HK-2 (cell line): Measurements from ENCODE around the gene C16orf90.
A peak's percentile ranks its signal among the peaks of the same experiment; 100 is the strongest.

Experiments used
- DNase-seq: peaks from one replicate; pipeline ENCODE4 v3.0.0-alpha.2; 2018; ENCODE audit not compliant: unreplicated experiment

C16orf90 gene

GRCh38 chr16:3495176-3495575, at the start of gene C16orf90:
C16orf90 (minus strand) TSS chr16:3495489; CDS start chr16:3495421, 68 bp downstream.
- no peak for DNase-seq

- no peak for DNase-seq
Measured at GRCh38 chr16:3542601-3543373, 47.5 kb upstream of the C16orf90 start.

- no peak for DNase-seq
Measured at GRCh38 chr16:3541527-3542155, 46.4 kb upstream of the C16orf90 start.

- no peak for DNase-seq
Measured at GRCh38 chr16:3538222-3538621, 42.9 kb upstream of the C16orf90 start.

GRCh38 chr16:3536851-3537250, 41.6 kb upstream of the C16orf90 start:
- DNase-seq = no peak

- DNase-seq = no peak
Measured at GRCh38 chr16:3536271-3536731, 41.0 kb upstream of the C16orf90 start.

GRCh38 chr16:3534126-3534525, 38.8 kb upstream of the C16orf90 start:
- no peak for DNase-seq

GRCh38 chr16:3532741-3533140, 37.5 kb upstream of the C16orf90 start:
- DNase-seq = no peak

GRCh38 chr16:3530371-3530914, 35.2 kb upstream of the C16orf90 start:
- no peak for DNase-seq

GRCh38 chr16:3529175-3529574, 33.9 kb upstream of the C16orf90 start:
- no peak for DNase-seq

GRCh38 chr16:3528406-3528805, 33.1 kb upstream of the C16orf90 start:
- no peak for DNase-seq

- peak; percentile 10 for DNase-seq
Measured at GRCh38 chr16:3527216-3527829, 32.0 kb upstream of the C16orf90 start.

GRCh38 chr16:3525951-3526350, 30.7 kb upstream of the C16orf90 start:
- DNase-seq = no peak

- DNase-seq = no peak
Measured at GRCh38 chr16:3523281-3523680, 28.0 kb upstream of the C16orf90 start.

- no peak for DNase-seq
Measured at GRCh38 chr16:3520841-3521240, 25.6 kb upstream of the C16orf90 start.

GRCh38 chr16:3520413-3520812, 25.1 kb upstream of the C16orf90 start:
- no peak for DNase-seq

- no peak for DNase-seq
Measured at GRCh38 chr16:3519581-3519980, 24.3 kb upstream of the C16orf90 start.

GRCh38 chr16:3518986-3519348, 23.7 kb upstream of the C16orf90 start:
- no peak for DNase-seq

GRCh38 chr16:3518292-3518985, 23.1 kb upstream of the C16orf90 start:
- DNase-seq = no peak

- DNase-seq = no peak
Measured at GRCh38 chr16:3515897-3516296, 20.6 kb upstream of the C16orf90 start.

GRCh38 chr16:3514621-3515020, 19.3 kb upstream of the C16orf90 start:
- DNase-seq = no peak
